HG03558 (cell line): Measurements from ENCODE around the gene MYLK2.

Experiments used
- ATAC-seq: cut with Tn5 transposase; IDR thresholded peaks from one replicate; pipeline ENCODE4 v1.9.1; 2021; ENCODE audit warnings: moderate number of reproducible peaks; ENCODE audit not compliant: unreplicated experiment; ENCODE audit errors: extremely low read depth

The MYLK2 gene

GRCh38 chr20:31819083-31819784 is at the start of gene MYLK2:
MYLK2 (plus strand) TSS chr20:31819356; CDS start chr20:31819581, 225 bp downstream.
- no peak for ATAC-seq

GRCh38 chr20:31769681-31770080 is 49.5 kb upstream of the MYLK2 start:
- no peak for ATAC-seq

GRCh38 chr20:31770243-31770642 is 48.9 kb upstream of the MYLK2 start:
- no peak for ATAC-seq

GRCh38 chr20:31774408-31774807 is 44.7 kb upstream of the MYLK2 start:
- no peak for ATAC-seq

- ATAC-seq = no peak
Measured at GRCh38 chr20:31780839-31781238, 38.3 kb upstream of the MYLK2 start.

GRCh38 chr20:31781945-31782344 is 37.2 kb upstream of the MYLK2 start:
- no peak for ATAC-seq

- ATAC-seq = no peak
Measured at GRCh38 chr20:31784354-31785044, 34.7 kb upstream of the MYLK2 start.

- no peak for ATAC-seq
Measured at GRCh38 chr20:31785089-31785488, 34.1 kb upstream of the MYLK2 start.

GRCh38 chr20:31788578-31788977 is 30.6 kb upstream of the MYLK2 start:
- no peak for ATAC-seq

GRCh38 chr20:31790401-31790800 is 28.8 kb upstream of the MYLK2 start:
- ATAC-seq = no peak

GRCh38 chr20:31797364-31797763 is 21.8 kb upstream of the MYLK2 start:
- ATAC-seq = no peak

GRCh38 chr20:31801508-31801907 is 17.6 kb upstream of the MYLK2 start:
- ATAC-seq = no peak

GRCh38 chr20:31803552-31804291 is 15.4 kb upstream of the MYLK2 start:
- ATAC-seq = no peak

- no peak for ATAC-seq
Measured at GRCh38 chr20:31806564-31807355, 12.4 kb upstream of the MYLK2 start.

- ATAC-seq = no peak
Measured at GRCh38 chr20:31808481-31808880, 10.7 kb upstream of the MYLK2 start.

GRCh38 chr20:31809661-31810060 is 9.5 kb upstream of the MYLK2 start:
- ATAC-seq = no peak

- ATAC-seq = no peak
Measured at GRCh38 chr20:31811198-31811597, 8.0 kb upstream of the MYLK2 start.

GRCh38 chr20:31811796-31812728 is 7.1 kb upstream of the MYLK2 start:
- ATAC-seq = no peak

GRCh38 chr20:31813611-31814010 is 5.5 kb upstream of the MYLK2 start:
- no peak for ATAC-seq
